HG03342 (cell line): ENCODE results near the gene MAD1L1.

Experiments used
- ATAC-seq: cut with Tn5 transposase; IDR thresholded peaks from one replicate; pipeline ENCODE4 v1.9.1; 2021; ENCODE audit warnings: mild to moderate bottlenecking, moderate library complexity; ENCODE audit not compliant: unreplicated experiment

Gene MAD1L1

DNA sequence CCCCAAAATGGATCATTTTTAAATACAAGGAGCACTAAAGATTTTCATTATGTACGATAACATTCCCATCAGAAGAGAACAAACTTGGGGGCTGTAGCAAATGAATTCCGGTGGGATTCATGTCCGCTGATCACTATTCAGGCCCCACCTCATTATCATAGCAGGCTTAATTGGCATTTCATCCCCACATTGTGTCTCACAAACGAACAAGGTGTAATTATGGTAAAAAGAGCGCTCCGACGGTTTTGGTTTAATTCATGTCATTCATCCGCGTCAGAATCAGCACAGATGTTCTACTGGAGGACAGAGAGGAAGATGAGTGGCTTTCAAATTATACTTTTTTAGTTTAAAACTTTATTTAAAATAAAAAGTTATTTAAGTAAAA lies 124.7 kb downstream of the MAD1L1 start:
- no peak for ATAC-seq

DNA sequence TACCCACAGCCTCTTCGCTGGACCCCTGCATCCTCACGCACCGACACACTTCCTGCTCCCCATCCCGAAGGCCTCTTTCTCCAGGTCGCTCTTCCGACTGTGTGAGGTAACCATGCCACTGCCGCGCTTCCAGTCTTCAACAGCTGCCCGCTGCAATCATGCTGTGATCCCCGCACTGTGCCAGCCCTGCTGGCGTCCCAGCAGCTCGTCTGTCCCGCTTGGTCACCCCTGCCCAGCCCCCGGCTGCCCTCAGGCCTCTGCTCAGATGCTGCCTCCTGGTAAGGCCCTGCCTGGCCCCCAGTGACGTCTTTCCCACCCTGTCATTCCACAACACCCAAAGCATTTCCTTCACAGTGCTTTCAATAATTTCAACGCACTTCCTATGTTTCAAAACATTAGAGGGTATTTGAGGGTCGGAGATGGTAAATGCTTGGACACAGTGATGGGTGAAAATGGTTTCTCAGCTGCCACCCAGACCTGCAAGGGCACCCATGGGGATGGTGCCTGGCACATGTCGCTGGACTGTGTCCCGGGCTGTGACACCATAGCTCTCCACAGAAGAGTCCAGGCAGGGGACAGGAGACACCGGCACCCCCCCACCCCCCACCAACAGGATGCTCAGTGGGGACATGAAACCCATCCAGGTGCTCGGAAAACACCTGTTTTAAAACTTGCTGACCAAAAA lies 125.2 kb downstream of the MAD1L1 start:
- ATAC-seq, result no peak

DNA sequence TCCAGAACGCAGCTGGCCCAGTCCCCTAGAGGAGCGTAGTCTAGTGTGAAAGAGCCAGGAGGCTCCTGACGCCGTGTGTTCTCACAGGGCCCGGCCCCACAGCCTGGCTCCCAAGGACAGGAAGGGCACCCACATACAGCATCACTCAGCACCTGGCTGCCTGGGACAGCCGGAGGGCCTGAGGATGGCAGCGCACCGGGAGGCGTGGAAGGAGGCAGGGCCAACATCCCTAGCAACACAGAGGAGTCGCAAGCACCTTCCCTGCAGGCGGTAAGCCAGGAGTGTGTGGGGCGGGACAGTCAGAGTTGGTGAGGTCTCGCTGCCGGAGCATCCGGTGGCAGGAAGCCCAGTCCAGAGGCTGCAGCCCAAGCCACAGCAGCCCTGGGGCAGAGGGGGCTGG lies 125.8 kb downstream of the MAD1L1 start:
- ATAC-seq, result no peak

DNA sequence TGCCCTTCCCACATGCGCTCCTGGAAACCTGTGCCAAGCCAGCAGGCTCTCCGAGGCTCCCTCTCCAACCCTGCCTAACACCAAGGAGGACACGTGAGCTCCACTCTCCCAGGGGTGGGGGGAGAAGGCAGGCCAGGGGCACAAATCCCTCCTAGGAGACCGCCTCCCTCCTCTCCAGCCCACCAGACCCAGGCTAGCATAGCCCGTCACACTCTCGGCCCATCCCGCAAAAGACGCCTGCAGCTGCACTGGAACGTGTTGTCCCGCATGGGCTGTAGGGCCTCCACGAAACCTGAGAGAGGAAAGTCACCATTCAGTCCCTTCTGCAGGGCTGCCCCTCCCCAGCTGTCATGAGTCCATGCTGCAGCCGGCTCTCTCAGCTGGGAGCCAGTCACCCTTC lies 126.3 kb downstream of the MAD1L1 start:
- no peak for ATAC-seq

DNA sequence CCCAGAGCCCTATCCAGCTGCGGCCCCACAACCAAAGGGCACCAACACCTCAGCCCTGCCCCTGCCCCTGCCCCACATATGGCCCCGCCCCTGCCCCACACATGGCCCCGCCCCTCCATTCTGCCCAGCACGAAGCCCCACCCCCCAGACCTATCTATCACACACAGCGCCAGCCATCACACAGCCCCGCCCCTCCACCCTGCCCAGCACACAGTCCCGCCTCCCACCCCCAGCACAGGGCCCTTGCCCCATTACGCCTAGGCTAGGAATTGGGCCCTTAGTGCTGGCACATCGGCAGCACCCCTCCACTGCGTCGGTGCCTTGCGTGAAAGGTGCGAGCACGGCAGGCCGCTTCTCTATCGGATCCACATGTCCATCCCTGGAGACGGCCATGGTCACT lies 126.8 kb downstream of the MAD1L1 start:
- no peak for ATAC-seq

DNA sequence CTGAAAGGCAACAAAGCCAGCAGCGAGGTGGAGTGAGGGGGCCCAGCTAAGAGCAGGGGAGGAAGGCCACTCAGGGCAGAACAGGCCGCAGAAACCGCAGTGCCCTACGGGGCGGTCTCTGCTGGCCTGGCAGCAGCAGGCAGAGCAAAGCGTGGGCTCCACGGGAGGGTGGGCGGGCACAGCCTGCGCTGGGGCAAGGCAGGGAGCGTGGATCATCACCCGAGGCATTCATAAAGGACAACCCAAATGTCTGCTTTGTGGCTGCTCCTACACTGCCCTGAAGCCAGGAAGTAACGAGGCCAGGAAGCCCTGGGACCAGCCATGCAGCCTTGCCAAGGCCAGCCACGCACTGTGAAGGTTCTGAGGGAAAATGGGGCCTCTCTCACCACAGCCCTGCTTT lies 127.5 kb downstream of the MAD1L1 start:
- ATAC-seq, result no peak

DNA sequence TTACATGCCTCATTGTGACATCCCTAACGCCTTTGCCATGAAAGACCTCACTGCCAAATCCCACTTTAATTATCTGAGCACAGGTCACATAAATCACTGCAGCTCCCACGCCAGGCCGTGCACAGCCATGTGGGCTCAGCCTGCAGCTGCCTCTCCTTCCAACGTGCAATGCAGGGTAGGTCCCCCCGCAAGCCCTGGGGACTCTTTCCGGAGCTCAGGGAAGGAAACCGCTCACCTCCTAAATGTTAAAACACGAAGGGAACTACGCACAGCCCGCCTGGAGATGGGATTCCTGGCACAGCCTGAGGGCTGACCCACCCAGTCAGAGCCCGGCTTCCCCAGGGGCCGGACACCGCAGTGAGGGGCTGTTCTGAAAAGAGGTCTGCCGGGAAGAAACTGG lies 128.0 kb downstream of the MAD1L1 start:
- ATAC-seq, result no peak

DNA sequence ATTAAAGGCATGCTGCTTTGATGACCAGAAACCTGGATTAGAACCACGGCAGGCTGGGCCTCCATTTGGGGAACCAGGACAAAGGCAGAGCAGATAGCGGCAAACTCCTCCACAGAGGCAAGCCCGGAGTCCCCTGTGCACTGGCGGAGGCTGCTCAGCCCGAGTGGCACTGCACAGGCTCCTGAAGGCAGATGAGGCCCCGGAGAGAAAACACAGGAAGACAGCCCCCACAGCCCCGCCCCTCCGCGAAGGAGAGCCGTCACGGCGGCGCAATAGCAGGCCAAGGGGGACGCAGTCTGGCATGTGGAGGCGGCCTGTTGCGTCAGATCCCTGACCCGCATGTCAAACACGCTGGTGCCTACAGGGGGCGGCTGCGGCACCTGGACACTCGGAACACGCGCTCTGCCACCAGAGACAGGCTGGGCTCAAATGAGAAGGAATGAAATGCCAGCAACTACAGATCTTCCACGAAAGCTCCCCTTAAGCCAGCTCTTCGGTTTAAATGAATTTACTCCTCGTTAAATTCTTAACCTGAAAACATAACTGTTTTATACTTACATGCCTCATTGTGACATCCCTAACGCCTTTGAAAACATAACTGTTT lies 128.5 kb downstream of the MAD1L1 start:
- ATAC-seq, result no peak

DNA sequence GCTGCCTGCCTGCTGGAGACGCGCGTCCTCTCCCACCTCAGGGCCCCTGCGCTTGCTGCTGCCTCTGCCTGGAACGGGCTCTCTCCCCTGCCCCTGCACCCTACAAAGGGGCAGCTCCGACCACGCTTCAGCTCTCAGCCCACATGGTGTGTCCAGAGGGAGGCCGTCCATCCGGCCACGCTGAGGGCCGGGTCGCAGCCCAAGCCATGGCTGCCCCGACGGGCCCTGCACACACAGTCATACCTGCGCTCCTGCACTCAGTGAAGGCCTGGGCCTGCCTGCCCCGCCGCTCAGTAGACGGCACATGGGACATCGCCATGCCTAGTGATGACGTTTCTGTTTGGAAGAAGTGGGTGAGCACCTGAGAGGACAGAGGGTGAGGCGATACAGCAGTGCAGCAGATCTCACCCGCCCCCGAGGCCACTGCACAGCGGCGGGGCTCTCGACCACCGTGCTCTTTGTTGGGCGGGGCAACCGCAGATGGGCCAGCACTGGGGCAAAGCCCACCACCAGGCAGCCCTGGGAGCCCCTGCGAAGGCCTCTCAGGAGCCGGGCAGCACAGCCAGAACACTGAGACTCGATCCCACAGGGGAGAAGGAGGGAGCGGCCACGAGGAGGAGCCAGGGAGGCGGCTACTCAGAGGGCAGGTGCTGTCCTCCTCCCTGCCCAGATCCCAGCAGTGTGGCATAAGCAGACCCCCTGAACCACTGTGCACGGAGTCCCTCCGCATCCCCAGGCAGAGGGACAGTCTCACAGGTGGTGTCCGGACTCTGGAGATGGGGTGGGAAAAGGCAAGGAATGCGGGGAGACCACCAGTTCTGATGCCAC lies 129.5 kb downstream of the MAD1L1 start:
- ATAC-seq, result no peak

DNA sequence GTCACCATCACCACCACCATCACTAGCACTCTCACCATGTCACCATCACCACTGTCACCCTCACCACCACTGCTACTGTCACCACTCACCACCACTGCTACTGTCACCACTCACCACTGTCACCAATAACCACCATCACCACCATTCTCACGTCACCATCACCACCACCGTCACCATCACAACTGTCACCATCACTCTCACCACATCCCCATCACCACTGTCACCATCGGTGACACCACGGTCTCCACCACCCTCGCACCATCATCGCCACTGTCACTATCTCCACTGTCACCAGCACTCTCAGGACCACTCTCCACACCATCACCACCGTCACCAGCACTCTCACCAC lies 130.4 kb downstream of the MAD1L1 start:
- no peak for ATAC-seq

DNA sequence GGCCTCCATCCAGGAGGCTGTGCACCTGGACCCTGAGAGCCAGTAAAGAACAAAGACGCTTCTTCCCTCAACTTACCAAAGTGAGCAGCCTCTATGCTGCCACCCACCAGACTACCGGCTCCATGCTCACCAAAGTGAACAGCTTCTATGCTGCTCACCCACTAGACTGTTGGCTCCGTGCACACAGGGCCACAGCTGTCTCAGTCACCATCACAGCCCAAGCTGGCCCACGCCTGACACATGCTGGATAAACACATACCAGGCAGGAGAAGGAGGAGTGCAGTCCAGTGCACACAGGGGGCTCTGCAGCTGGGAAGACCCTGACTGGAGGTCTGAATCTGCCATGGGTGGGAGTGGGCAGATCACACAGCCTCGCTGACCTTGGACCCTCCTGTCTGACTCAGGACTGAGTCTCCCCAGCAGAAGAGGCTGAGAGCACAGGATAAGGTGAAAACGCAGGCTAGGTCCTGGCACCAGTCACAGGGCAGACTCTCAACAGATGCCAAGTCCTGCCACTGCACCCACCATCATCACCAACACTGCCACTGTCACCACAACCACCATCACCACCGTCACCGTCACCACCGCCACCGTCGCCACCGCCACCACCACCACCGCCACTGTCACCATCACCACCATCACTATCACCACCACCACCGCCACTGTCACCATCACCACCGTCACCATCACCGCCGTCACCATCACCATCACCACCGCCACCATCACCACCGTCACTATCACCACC lies 130.9 kb downstream of the MAD1L1 start:
- ATAC-seq, result no peak

DNA sequence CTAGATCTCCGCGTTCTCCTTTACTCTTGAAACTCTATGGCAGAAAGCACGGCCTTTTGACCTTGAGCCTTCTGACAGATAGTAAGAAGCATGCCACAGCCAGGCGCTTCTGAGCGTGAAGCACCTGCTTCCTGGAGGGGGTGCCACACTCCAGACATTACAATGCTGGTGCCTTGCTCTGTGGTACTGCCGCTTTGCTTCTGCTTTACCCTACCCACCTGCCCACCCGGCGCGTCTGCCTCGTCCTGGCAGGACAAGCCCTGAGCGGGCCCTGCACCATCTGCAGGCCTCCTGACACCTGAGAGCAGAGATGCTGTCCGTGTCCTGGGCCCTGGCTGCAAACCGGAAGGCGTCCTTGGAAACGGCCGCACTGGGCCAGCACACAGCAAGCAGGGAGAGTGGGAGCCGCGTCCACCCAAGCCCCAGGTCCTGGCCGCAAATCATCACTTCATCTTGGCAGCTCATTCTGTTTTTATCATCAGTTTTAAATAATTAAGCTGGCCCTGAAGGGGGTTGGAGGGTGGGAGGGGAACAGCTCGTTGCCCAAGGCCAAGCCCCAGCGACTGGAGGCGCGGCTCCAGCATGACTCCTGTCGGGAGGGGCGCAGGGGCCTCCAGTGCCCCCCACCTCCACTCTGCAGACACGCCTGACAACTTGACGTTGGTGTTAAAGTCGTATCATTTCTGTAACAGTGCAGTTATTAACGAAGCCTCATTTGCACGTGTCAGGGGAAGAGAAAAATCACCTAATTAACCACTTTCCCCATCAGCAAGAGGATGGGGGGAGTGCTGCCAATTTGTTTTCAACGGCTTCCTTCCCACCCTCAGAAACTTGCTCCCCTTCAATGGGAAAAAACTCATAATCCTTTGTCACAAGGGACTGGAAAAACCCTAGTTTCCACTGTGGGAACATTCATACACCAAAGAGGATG lies 132.2 kb downstream of the MAD1L1 start:
- peak; percentile 54 for ATAC-seq

DNA sequence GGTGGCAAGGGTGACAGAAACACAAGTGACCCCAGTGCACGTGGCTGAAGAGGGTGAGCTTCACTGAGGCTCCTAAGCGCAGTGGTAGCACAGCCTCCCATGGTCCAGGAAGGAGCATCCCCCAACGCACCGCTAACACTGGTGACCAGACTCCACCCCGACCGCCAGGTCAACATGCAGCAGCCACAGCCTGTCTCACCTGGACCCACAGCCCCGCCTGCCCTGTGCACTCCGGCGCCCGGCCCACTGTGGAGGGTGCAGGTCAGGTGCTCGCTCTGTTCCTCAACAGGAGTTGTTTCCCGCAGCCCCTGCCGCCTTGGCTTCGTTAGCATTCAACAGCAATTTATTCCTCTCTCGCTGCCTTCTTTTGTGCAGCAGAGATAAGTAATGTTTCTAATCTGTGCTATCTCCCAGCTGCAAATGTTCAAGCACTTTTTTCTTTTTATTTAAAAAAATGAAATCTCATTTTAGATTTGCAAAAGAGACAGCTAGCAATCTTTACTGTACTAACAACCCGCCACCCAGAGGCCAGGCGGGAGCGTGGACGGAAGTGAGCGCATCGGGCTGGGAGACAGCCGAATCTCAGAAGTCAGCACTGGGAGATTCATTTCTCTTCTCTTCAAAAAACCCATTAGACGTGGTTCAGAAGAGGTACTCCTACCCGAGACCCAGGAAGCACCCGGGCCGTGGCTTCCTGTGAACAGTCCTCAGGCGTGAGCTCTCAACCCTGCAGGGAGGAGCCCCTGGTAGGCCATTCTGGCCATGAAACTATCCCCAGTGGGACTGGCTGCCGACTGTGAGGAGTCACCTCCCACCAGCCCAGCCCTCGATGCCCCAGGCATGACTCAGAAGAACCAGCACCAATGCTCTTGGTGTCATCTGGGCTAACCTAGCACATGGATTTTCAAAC lies 133.4 kb downstream of the MAD1L1 start:
- ATAC-seq, result peak; percentile 41

DNA sequence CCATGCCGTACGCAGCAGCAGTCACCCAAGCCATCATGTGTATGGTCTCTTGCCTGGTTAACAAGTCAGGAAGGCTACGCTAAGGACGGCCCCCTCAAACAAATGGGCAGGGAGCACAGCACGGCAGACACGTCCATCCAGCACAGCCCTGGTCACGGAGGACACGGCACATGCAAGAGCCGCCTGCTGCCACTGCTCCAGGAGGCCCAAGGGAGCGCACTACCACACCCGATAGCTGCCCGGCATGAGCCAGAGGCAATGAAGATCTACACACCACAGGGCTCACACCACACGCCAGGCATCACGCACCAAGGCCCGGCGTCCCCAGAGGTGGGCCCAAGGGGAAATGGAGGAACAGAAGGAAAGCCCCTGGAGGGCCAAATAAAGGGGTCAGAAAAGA lies 134.2 kb downstream of the MAD1L1 start:
- no peak for ATAC-seq

DNA sequence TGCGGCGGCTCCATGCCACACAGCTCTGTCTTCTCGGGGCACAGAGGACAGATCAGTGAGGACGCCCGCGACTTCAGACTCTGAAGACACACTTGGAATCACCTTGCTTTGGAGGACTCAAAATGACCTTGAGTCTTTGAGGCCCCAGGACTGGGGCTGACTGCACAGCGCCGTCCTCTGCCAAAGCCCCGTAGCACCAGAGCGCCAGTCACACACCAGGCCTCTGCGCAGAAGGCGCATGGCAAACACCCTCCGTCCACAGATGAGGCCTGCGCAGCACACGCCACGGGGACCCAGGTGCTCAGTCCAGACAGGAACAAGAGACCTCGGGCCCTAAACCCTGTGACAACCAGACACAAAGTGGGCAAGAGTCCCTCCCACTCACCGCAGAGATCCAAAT lies 134.7 kb downstream of the MAD1L1 start:
- ATAC-seq, result no peak

DNA sequence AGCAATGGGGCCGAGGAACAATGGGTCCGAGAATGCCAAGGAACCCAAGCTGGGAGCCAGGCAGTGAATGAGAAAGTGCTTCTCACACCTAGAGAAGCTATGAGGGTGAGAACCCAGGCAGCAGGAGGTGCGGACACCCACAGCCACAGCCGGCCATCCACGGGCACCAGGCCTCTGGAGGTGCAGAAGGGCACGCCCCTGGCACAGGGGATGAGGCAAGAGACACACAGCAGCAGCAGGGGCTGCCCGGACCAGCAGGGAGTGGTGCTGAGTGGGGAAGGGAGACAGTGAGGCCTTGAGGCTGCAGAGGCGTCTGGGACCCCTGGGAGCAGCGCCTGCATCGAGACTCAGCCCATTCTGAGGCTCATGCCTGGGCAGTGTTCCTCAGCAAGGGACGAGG lies 135.3 kb downstream of the MAD1L1 start:
- no peak for ATAC-seq

DNA sequence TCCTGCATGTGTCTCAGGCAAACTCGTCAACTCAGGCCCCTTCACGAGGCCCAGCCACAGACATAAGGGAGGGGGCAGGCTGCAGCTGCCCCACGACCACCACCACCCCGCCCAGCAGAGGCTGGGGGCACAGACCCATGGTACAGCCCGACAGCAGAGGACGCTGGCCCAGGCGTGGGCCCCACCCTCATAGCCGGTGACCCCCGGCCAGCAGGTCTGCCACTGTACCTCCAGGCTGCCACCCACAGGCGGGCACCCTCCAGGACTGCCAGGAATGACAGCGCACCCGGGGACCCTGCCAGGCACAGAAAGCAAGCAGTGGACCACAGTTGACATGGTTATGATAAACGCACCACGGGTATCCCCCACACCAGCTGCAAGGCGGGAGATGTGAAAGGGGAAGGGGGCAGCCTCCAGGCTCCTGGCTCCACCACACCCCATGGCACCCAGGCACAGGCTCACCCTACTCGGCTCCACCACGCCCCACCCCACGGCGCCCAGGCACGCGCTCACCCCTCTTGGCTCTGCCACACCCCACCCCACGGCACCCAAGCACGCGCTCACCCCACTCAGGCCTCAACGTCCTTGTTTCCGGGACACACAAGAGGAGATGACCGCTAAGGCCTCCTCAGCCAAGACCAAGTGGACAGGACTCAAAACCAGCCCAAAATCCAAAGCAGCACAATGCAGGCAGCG lies 135.9 kb downstream of the MAD1L1 start:
- no peak for ATAC-seq

DNA sequence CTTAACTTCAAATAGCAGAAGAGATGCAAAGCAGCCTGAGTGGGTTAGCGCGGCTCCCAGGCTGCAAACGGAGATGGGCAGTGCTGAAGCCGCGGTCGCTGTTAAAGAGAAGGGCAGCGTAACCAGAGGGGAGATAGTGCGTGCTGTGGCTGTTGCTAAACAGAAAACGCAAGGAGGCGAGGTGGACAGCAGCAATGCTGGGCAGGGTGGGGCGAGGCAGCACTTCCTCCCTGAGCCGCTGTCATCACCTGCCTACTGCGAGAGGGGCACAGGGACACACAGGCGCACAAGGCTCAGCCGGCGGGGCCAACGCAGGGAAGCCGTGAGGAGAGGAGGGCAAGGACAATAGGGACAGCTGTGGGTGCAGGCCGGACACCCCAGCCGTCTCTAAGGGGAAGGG lies 137.3 kb downstream of the MAD1L1 start:
- ATAC-seq, result no peak
